Caco-2 (cell line): ENCODE data around the gene DDX6. TPM values are rescaled to one million over a fixed set of nuclear protein-coding genes. Genes with fewer than 3 reads are reported as not detected.

Experiments used
- BruUV-seq: library from RNA; stranded (reverse); fragments of 400-500 nt; replicated peaks from 2 replicates; lab custom pipeline; 2021; lab: Mats Ljungman, UMichigan
- CTCF ChIA-PET: fragments of 300-600 bp; sonication (Branson Sonifier 250); formaldehyde crosslinking; loops from one replicate; lab custom pipeline; 2022; ENCODE audit warnings: antibody characterized with exemption; lab: Charles Lee
- POLR2A ChIA-PET: fragments of 300-600 bp; sonication (Branson Sonifier 250); formaldehyde crosslinking; loops from one replicate; lab custom pipeline; 2022; ENCODE audit warnings: antibody characterized with exemption; lab: Charles Lee
- DNase-seq, 2 experiments: peaks; one replicate each; pipeline versions ENCODE4 v3.0.0 to v3.0.0-alpha.2; 2020 to 2022
- H3K27me3 ChIP-seq: replicated peaks from 2 replicates; pipeline ENCODE4 v1.6.0; 2011; ENCODE audit warnings: low read length; ENCODE audit not compliant: control insufficient read depth, insufficient read depth
- H3K36me3 ChIP-seq: 2 replicates; pipeline ENCODE4 v1.5.1; 2011; ENCODE audit warnings: low read length; ENCODE audit not compliant: control insufficient read depth, insufficient read depth
- H3K4me1 ChIP-seq: fragments of 250-450 bp; sonication (Bioruptor Pico); 2 replicates; pipeline ENCODE4 v1.5.1; 2020; ENCODE audit warnings: mild to moderate bottlenecking
- H3K4me3 ChIP-seq: 2 replicates; pipeline ENCODE4 v1.5.1; 2011; ENCODE audit warnings: low read depth, mild to moderate bottlenecking, control low read depth, low read length
- H3K9me3 ChIP-seq: fragments of 250-450 bp; sonication (Bioruptor Pico); 2 replicates; pipeline ENCODE4 v1.5.1; 2020; ENCODE audit warnings: mild to moderate bottlenecking, moderate library complexity
- H3K27ac Mint-ChIP-seq: one replicate; pipeline ENCODE4 v1.8.0; 2022; ENCODE audit warnings: mixed read lengths; ENCODE audit not compliant: unreplicated experiment
- H3K27me3 Mint-ChIP-seq: one replicate; pipeline ENCODE4 v1.8.0; 2022; ENCODE audit warnings: mixed read lengths; ENCODE audit not compliant: insufficient read depth, unreplicated experiment
- H3K36me3 Mint-ChIP-seq: one replicate; pipeline ENCODE4 v1.8.0; 2022; ENCODE audit warnings: mild to moderate bottlenecking, mixed read lengths; ENCODE audit not compliant: insufficient read depth, unreplicated experiment
- H3K4me1 Mint-ChIP-seq: one replicate; pipeline ENCODE4 v1.8.0; 2022; ENCODE audit warnings: low read depth, mixed read lengths; ENCODE audit not compliant: unreplicated experiment
- H3K4me3 Mint-ChIP-seq: one replicate; pipeline ENCODE4 v1.8.0; 2022; ENCODE audit warnings: mild to moderate bottlenecking, moderate library complexity, mixed read lengths; ENCODE audit not compliant: unreplicated experiment
- H3K9me3 Mint-ChIP-seq: one replicate; pipeline ENCODE4 v1.8.0; 2022; ENCODE audit warnings: mixed read lengths; ENCODE audit not compliant: unreplicated experiment
- CTCF ChIP-seq, 2 experiments: fragments of 200-600 bp in 1 of 2; IDR thresholded peaks; 1 replicate in 1 of 2; 2 replicates in 1 of 2; pipeline versions ENCODE4 v1.5.1 to v1.8.0; 2011 to 2022; ENCODE audit warnings: antibody characterized with exemption in 1 of 2, control low read depth in 1 of 2, inconsistent platforms in 1 of 2, low read depth in 1 of 2, low read length in 1 of 2, mild to moderate bottlenecking in 1 of 2, moderate library complexity in 1 of 2; ENCODE audit not compliant: insufficient read depth in 1 of 2, severe bottlenecking in 1 of 2, unreplicated experiment in 1 of 2
- intact Hi-C: fragments of 100-400 bp; cut with micrococcal nuclease; formaldehyde crosslinking; loops from one replicate; pipeline ENCODE4 v1.10.0; 2022; ENCODE audit not compliant: unreplicated experiment
- total RNA-seq: library from RNA; stranded (reverse); gene quantifications from 2 replicates; pipeline ENCODE4 v1.2.3, GENCODE V29; 2022

DDX6 gene
- total RNA-seq, 1 experiment from 2014 or later: 131 TPM

DNA sequence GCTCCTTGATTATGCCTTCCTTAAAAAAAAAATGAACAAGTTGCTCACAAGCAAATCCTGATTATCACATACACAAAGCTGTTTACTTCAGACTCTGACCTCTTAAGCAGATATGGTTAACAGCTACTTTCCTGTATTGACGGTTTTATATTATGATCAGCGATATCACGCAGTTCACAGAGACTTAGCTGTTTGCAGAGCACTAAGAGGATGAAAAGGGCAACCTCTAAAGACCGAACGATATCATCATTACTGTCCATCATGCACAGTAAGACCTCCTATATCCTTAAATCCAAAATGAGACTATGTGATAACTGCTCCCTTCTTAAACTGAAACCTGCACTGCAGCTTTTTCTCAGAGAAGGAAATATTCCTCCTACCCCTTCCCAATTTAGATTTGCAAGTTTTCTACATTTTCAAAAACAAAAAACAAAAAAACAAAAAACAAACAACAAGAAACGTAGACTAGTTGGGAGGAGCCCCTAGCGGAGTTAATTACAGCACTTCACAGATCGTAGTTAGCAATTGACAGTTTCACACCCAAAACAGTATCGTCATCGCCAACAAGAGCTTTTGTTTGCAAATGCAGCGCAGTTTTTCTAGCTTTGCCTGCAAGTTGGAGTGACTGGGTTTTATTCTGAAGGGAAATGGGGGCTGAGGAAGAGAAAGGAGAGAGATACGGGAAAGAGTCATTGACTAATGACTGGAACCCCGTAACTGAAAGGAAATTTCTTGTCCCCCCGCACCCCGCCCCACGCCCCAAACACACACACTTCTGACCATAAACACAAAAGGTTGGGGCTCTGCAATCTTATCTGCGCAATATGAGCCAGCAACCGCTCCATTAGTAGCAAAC is 1.2 kb downstream of the DDX6 start:
- Histone ChIP-seq H3K36me3 (no peaks in the 10 kb centered on the region), H3K4me1 (peaks cover 26% of the 10 kb centered on the region), H3K9me3 (no peaks in the 10 kb centered on the region), H3K4me3 (peak overlapping the region; percentile 63), H3K27me3 (no peaks in the 10 kb centered on the region)
- ChIA-PET POLR2A (interaction anchor here (0.5 to 2.0 kb wide), 10 partner anchors 11 to 332 kb away, joined by 3 to 20 read pairs (median 4); partner anchors contain the start of gene HINFP), CTCF (interaction anchor here (0.6 to 3.6 kb wide), 9 partner anchors 11 to 172 kb away, joined by 3 to 22 read pairs (median 6); partner anchors contain the start of gene BCL9L)
- peak overlapping the region; percentile 93 for H3K4me3 Mint-ChIP-seq
- no peaks in the 10 kb centered on the region for H3K9me3 Mint-ChIP-seq
- H3K36me3 Mint-ChIP-seq: peaks cover 74% of the 10 kb centered on the region
- peak in 1 of 2 experiments; percentile 36 for DNase-seq
- H3K27ac Mint-ChIP-seq: peak overlapping the region; percentile 90
- TSS peak; percentile 30 for BruUV-seq
- no peaks in the 10 kb centered on the region for H3K27me3 Mint-ChIP-seq
- intact Hi-C loops: loop anchor here (1.0 to 5.0 kb wide), 4 partner anchors 73 to 140 kb away; no protein-coding TSS in a partner anchor
- TF ChIP-seq CTCF (IDR thresholded peaks at IDR 0.05; ENCODE audit: insufficient read depth in 1 of 2, low read depth in 1 of 2, low read length in 1 of 2, severe bottlenecking in 1 of 2, unreplicated experiment in 1 of 2): no peak
- peaks cover 23% of the 10 kb centered on the region for H3K4me1 Mint-ChIP-seq

DNA sequence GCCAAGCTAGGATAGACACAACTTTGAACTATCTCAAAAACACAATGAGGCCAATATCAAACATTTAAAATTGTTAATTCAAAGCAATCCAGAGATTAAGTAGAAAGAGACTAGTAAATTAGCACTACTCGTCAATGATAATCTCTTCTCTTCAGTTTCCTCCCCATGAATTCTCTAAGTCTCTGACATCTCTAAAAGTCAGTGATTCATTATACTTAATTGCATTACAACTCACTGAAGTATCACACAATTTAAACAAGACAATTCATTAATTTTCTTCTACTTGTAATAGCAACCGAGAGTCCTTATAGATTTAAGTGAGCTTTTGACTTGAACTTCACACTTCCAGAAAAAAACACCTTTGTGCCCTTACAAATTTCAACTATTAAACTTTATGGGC is 4.3 kb downstream of the DDX6 start:
- intact Hi-C loops: no loop called here
- no peaks in the 10 kb centered on the region for H3K27me3 Mint-ChIP-seq
- peaks cover 87% of the 10 kb centered on the region for H3K36me3 Mint-ChIP-seq
- Histone ChIP-seq H3K36me3 (peaks cover 3% of the 10 kb centered on the region; the same call in 1 of the 2 replicates), H3K4me3 (no peak overlapping the region), H3K4me1 (peaks cover 15% of the 10 kb centered on the region), H3K27me3 (no peaks in the 10 kb centered on the region), H3K9me3 (no peaks in the 10 kb centered on the region)
- no peak for DNase-seq
- no TSS peak for BruUV-seq
- H3K9me3 Mint-ChIP-seq: no peaks in the 10 kb centered on the region
- peaks cover 8% of the 10 kb centered on the region for H3K4me1 Mint-ChIP-seq
- ChIA-PET POLR2A (interaction anchor here (0.7 kb wide), 1 partner anchor 799 kb away, joined by 3 read pairs; no protein-coding TSS in a partner anchor), CTCF (no interaction called here)
- H3K4me3 Mint-ChIP-seq: no peak overlapping the region
- TF ChIP-seq CTCF (IDR thresholded peaks at IDR 0.05; ENCODE audit: insufficient read depth in 1 of 2, low read depth in 1 of 2, low read length in 1 of 2, severe bottlenecking in 1 of 2, unreplicated experiment in 1 of 2): no peak
- no peak overlapping the region for H3K27ac Mint-ChIP-seq

- Histone ChIP-seq H3K4me1 (peaks cover 15% of the 10 kb centered on the region), H3K4me3 (no peak overlapping the region), H3K9me3 (no peaks in the 10 kb centered on the region), H3K36me3 (peaks cover 3% of the 10 kb centered on the region; the same call in 1 of the 2 replicates), H3K27me3 (no peaks in the 10 kb centered on the region)
- Mint-ChIP-seq H3K27ac (no peak overlapping the region), H3K36me3 (peaks cover 82% of the 10 kb centered on the region), H3K27me3 (no peaks in the 10 kb centered on the region), H3K4me1 (peaks cover 6% of the 10 kb centered on the region), H3K4me3 (no peak overlapping the region), H3K9me3 (no peaks in the 10 kb centered on the region)
- no TSS peak for BruUV-seq
- TF ChIP-seq CTCF (IDR thresholded peaks at IDR 0.05; ENCODE audit: insufficient read depth in 1 of 2, low read depth in 1 of 2, low read length in 1 of 2, severe bottlenecking in 1 of 2, unreplicated experiment in 1 of 2): no peak
- ChIA-PET CTCF (interaction anchor here (0.6 to 1.3 kb wide), 2 partner anchors 95 to 258 kb away, joined by 3 to 4 read pairs; no protein-coding TSS in a partner anchor), POLR2A (interaction anchor here (1.0 kb wide), 1 partner anchor 212 kb away, joined by 3 read pairs; no protein-coding TSS in a partner anchor)
- DNase-seq: no peak
- intact Hi-C loops: no loop called here
Measured at GRCh38 chr11:118785362-118785761, 5.6 kb downstream of the DDX6 start.
